IMR-90 (cell line): ENCODE results near the gene ETS1. TPM values are rescaled to one million over a fixed set of nuclear protein-coding genes. Genes with fewer than 3 reads are reported as not detected.

Experiments
- ATAC-seq: fragments of 200-7000 bp; cut with Tn5 transposase; 2 replicates; pipeline ENCODE4 v1.9.1; 2020; ENCODE audit warnings: low read depth, mild to moderate bottlenecking, moderate library complexity
- BruUV-seq: library from RNA; stranded (reverse); fragments of 400-500 nt; replicated peaks from 2 replicates; lab custom pipeline; 2021; lab: Mats Ljungman, UMichigan
- CTCF ChIA-PET: fragments of 300-600 bp; formaldehyde crosslinking; extraction: SDS; loops from one replicate; lab custom pipeline; 2021; ENCODE audit warnings: antibody characterized with exemption; lab: Yijun Ruan, JAX
- POLR2A ChIA-PET: fragments of 300-600 bp; sonication (Branson Sonifier 250); formaldehyde crosslinking; loops from one replicate; lab custom pipeline; 2022; ENCODE audit warnings: antibody characterized with exemption; ENCODE audit not compliant: unreplicated experiment; lab: Charles Lee
- DNase-seq: peaks from one replicate; pipeline ENCODE4 v3.0.0; 2013
- H2AFZ ChIP-seq: replicated peaks from 2 replicates; pipeline ENCODE3; 2013; ENCODE audit warnings: low read length, mild to moderate bottlenecking; ENCODE audit not compliant: poor library complexity
- H2AK5ac ChIP-seq: 2 replicates; pipeline ENCODE4 v1.6.1; 2013; ENCODE audit warnings: low read depth, low read length, inconsistent platforms
- H2AK9ac ChIP-seq: replicated peaks from 2 replicates; pipeline ENCODE3; 2013; ENCODE audit warnings: mild to moderate bottlenecking, low read depth, low read length, moderate library complexity; ENCODE audit not compliant: poor library complexity
- H2BK120ac ChIP-seq: 2 replicates; pipeline ENCODE4 v1.6.1; 2013; ENCODE audit warnings: low read depth, low read length, inconsistent platforms
- H2BK15ac ChIP-seq: 3 replicates; pipeline ENCODE4 v1.6.1; 2013; ENCODE audit warnings: low read depth, low read length, inconsistent platforms
- H2BK20ac ChIP-seq: 2 replicates; pipeline ENCODE4 v1.6.1; 2013; ENCODE audit warnings: low read depth, mild to moderate bottlenecking, inconsistent platforms, low read length, moderate library complexity
- H2BK5ac ChIP-seq: 2 replicates; pipeline ENCODE4 v1.6.1; 2013; ENCODE audit warnings: mild to moderate bottlenecking, low read depth, low read length, inconsistent platforms; ENCODE audit not compliant: poor library complexity, severe bottlenecking
- H3K14ac ChIP-seq: replicated peaks from 2 replicates; pipeline ENCODE4 v1.6.1; 2013; ENCODE audit warnings: low read depth, low read length, inconsistent platforms
- H3K18ac ChIP-seq: 2 replicates; pipeline ENCODE4 v1.6.1; 2013; ENCODE audit warnings: low read depth, low read length, control low read depth
- H3K23ac ChIP-seq: 2 replicates; pipeline ENCODE4 v1.6.1; 2013; ENCODE audit warnings: low read depth, low read length, inconsistent platforms
- H3K27ac ChIP-seq: 2 replicates; pipeline ENCODE4 v1.5.1; 2013; ENCODE audit warnings: mild to moderate bottlenecking, control low read depth, low read length; ENCODE audit not compliant: insufficient read depth
- H3K27me3 ChIP-seq: 2 replicates; pipeline ENCODE4 v1.6.1; 2013; ENCODE audit warnings: low read length; ENCODE audit not compliant: control insufficient read depth, insufficient read depth
- H3K36me3 ChIP-seq: 2 replicates; pipeline ENCODE4 v1.6.1; 2013; ENCODE audit warnings: low read length, mixed read lengths; ENCODE audit not compliant: control insufficient read depth, insufficient read depth
- H3K4ac ChIP-seq: 2 replicates; pipeline ENCODE4 v1.6.1; 2013; ENCODE audit warnings: low read depth, low read length, inconsistent platforms
- H3K4me1 ChIP-seq: 2 replicates; pipeline ENCODE4 v1.6.1; 2013; ENCODE audit warnings: low read length, mixed read lengths; ENCODE audit not compliant: control insufficient read depth, insufficient read depth
- H3K4me2 ChIP-seq: 2 replicates; pipeline ENCODE4 v1.6.1; 2013; ENCODE audit warnings: low read depth, mild to moderate bottlenecking, control low read depth, low read length, moderate library complexity
- H3K4me3 ChIP-seq: 2 replicates; pipeline ENCODE4 v1.5.1; 2013; ENCODE audit warnings: low read depth, mild to moderate bottlenecking, control low read depth, low read length, moderate library complexity; ENCODE audit not compliant: insufficient read depth
- H3K56ac ChIP-seq: 2 replicates; pipeline ENCODE4 v1.6.1; 2013; ENCODE audit warnings: low read length, inconsistent platforms; ENCODE audit not compliant: insufficient read depth; ENCODE audit errors: extremely low read depth
- H3K79me1 ChIP-seq, 2 experiments: 2 replicates each; pipeline ENCODE4 v1.6.1; 2013; ENCODE audit warnings: low read length in 2 of 2, inconsistent platforms in 1 of 2, low read depth in 1 of 2
- H3K9ac ChIP-seq: 2 replicates; pipeline ENCODE4 v1.6.1; 2013; ENCODE audit warnings: low read depth, low read length, control low read depth
- H3K9me1 ChIP-seq: 2 replicates; pipeline ENCODE4 v1.6.1; 2013; ENCODE audit warnings: low read length, inconsistent platforms; ENCODE audit not compliant: insufficient read depth
- H3K9me3 ChIP-seq: 2 replicates; pipeline ENCODE4 v1.6.1; 2013; ENCODE audit warnings: low read length; ENCODE audit not compliant: control insufficient read depth, insufficient read depth
- H4K20me1 ChIP-seq: 2 replicates; pipeline ENCODE4 v1.6.1; 2013; ENCODE audit warnings: low read length, inconsistent platforms; ENCODE audit not compliant: insufficient read depth
- H4K5ac ChIP-seq: 2 replicates; pipeline ENCODE4 v1.6.1; 2013; ENCODE audit warnings: mild to moderate bottlenecking, low read depth, low read length, control low read depth
- H4K8ac ChIP-seq, 2 experiments: 2 replicates each; pipeline ENCODE4 v1.6.1; 2013; ENCODE audit warnings: low read depth in 2 of 2, low read length in 2 of 2, control low read depth in 1 of 2, inconsistent platforms in 1 of 2
- H4K91ac ChIP-seq: 2 replicates; pipeline ENCODE4 v1.6.1; 2013; ENCODE audit warnings: low read depth, low read length, inconsistent platforms; ENCODE audit not compliant: insufficient read depth
- BHLHE40 ChIP-seq: fragments of 150-350 bp; IDR thresholded peaks from 2 replicates; pipeline ENCODE4 v1.6.1; 2016; ENCODE audit warnings: mild to moderate bottlenecking, low read depth, low read length
- CEBPB ChIP-seq: IDR thresholded peaks from 2 replicates; pipeline ENCODE4 v1.6.1; 2012; ENCODE audit warnings: low read depth, low read length, improper control_type of control experiment
- FOS ChIP-seq: fragments of 150-350 bp; IDR thresholded peaks from 2 replicates; pipeline ENCODE4 v1.6.1; 2016; ENCODE audit warnings: low read depth, low read length
- MAFK ChIP-seq: IDR thresholded peaks from 2 replicates; pipeline ENCODE4 v1.6.1; 2012; ENCODE audit warnings: low read depth, low read length, improper control_type of control experiment
- MAZ ChIP-seq: IDR thresholded peaks from 2 replicates; pipeline ENCODE4 v1.6.1; 2012; ENCODE audit warnings: low read depth, mild to moderate bottlenecking, low read length, improper control_type of control experiment, moderate library complexity, borderline replicate concordance
- MXI1 ChIP-seq: IDR thresholded peaks from 2 replicates; pipeline ENCODE4 v1.6.1; 2012; ENCODE audit warnings: low read depth, mild to moderate bottlenecking, low read length, moderate library complexity, borderline replicate concordance
- POLR2A ChIP-seq: IDR thresholded peaks from 2 replicates; pipeline ENCODE4 v1.6.1; 2012; ENCODE audit warnings: mild to moderate bottlenecking, low read depth, low read length
- RFX5 ChIP-seq: IDR thresholded peaks from 2 replicates; pipeline ENCODE4 v1.8.0; 2012; ENCODE audit warnings: low read depth, mild to moderate bottlenecking, low read length, moderate library complexity
- USF2 ChIP-seq: fragments of 150-350 bp; IDR thresholded peaks from 2 replicates; pipeline ENCODE4 v1.6.1; 2017; ENCODE audit warnings: mild to moderate bottlenecking, antibody characterized with exemption, low read length, low read depth
- WGBS, 2 experiments: methylation state at CpG; one replicate each; pipeline versions ENCODE4 v1.1.5 to v1.1.7; 2013; ENCODE audit warnings: missing lambda C conversion rate in 2 of 2; ENCODE audit not compliant: insufficient read length in 1 of 2; ENCODE audit errors: extremely low coverage in 2 of 2; 5-methylcytosine and 5-hydroxymethylcytosine counted together
- dilution Hi-C: fragments of 300-500 bp; cut with HindIII; formaldehyde crosslinking; loops from one replicate; pipeline ENCODE4 v1.14.3; 2018; ENCODE audit warnings: low sequenced_read_pairs; ENCODE audit not compliant: unreplicated experiment
- in situ Hi-C: fragments of 300-500 bp; cut with MboI; formaldehyde crosslinking; loops from 3 replicates; pipeline ENCODE4 v1.14.3; 2019; ENCODE audit warnings: low sequenced_read_pairs, inconsistent platforms, mixed read lengths
- intact Hi-C: fragments of 100-400 bp; cut with micrococcal nuclease; formaldehyde crosslinking; loops from 2 replicates; pipeline ENCODE4 v1.10.0; 2022
- polyA plus RNA-seq, 3 experiments: library from polyadenylated mRNA; depleted of rRNA; stranded (reverse); fragments of >200 nt; gene quantifications; 2 replicates each; pipeline ENCODE4 v1.2.3, GENCODE V29; 2012; ENCODE audit warnings: low replicate concordance in 1 of 3
- total RNA-seq: library from RNA; depleted of rRNA; stranded (reverse); fragments of >200 nt; gene quantifications from 2 replicates; pipeline ENCODE4 v1.2.3, GENCODE V29; 2012
- TF ChIP-seq, protein P1 (sequence below): fragments of 150-350 bp; IDR thresholded peaks from 2 replicates; pipeline ENCODE4 v1.6.1; 2016; ENCODE audit warnings: low read depth, mild to moderate bottlenecking, low read length, moderate library complexity, borderline replicate concordance

The ETS1 gene
- total and polyA plus RNA-seq, 2 of the 4 experiments (the other 2 are of a cell fraction): 41.2 to 56.3 TPM

DNA sequence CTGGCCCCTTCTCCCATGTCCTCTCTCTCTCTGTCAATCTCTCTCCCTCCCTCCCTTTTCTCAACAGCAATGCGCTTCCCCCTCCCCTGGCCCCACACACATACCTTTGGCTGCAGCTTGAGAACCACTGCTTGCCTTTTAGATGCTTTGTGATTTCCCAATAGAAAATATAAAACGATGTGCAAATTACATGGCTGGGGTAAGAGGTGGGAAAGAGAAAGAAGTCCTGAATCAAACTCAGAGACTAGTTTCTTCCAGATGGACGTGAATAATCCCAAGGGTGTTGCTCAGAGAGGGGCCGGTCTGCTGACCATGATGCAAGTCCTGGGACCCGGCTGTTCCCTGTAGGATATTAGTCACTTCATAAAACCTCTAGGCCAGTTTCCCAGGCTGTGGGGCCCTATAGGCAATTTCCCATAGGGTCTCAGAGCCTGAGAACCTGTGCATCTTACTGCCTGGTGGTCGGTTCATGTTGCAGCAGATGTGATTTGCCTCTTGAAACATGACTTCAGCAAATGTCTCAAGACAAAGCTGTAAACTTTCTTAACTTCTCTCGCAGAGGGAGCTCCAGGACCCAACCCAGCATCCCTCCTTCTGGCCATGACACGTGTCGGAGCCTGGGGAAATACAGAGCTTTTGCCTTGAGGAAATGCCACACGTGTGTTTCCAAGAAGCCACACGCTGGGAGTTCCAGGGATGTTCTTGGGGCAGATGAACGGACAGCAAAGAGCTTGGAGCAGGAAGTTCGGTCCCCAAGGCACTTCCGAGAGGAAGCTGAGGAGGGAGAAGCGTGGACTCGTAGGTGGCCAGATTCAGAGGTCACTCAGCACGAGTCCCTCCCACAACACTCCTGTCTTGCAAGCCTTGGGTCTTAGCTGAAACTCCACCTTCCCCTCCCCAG lies 34.5 kb upstream of the ETS1 start (continued):
- no peak for TF ChIP-seq MXI1
- TF ChIP-seq BHLHE40: peak; percentile 51; the same call in 1 of the 2 replicates
- TF ChIP-seq FOS: peak; percentile 62

GRCh38 chr11:128620309-128621100 lies 33.1 kb upstream of the ETS1 start:
- no peak overlapping the region for H2AK5ac ChIP-seq
- no TSS peak for BruUV-seq
- intact Hi-C loops (no loop called here), dilution Hi-C loops (no loop called here), in situ Hi-C loops (no loop called here)
- peaks cover 6% of the 10 kb centered on the region for H3K4me1 ChIP-seq
- POLR2A ChIA-PET: no interaction called here
- H3K4ac ChIP-seq: no peak overlapping the region
- H2BK20ac ChIP-seq: no peak overlapping the region
- H3K9ac ChIP-seq: no peak overlapping the region
- DNase-seq (peak; percentile 33), ATAC-seq (peak; percentile 14; the same call in 1 of the 2 replicates)
- no peak overlapping the region for H3K18ac ChIP-seq
- no peak overlapping the region for H2BK120ac ChIP-seq
- peaks cover 6% of the 10 kb centered on the region; the same call in 1 of the 2 replicates for H3K9me1 ChIP-seq
- H4K91ac ChIP-seq: no peak overlapping the region
- no peaks in the 10 kb centered on the region for H3K9me3 ChIP-seq
- no peak overlapping the region for H4K5ac ChIP-seq
- H4K8ac ChIP-seq: no peak overlapping the region
- no peaks in the 10 kb centered on the region for H3K79me1 ChIP-seq
- no peak overlapping the region for H3K23ac ChIP-seq
- H3K4me3 ChIP-seq: no peak overlapping the region
- no peaks in the 10 kb centered on the region for H4K20me1 ChIP-seq
- no peak overlapping the region for H2AFZ ChIP-seq
- H2BK5ac ChIP-seq: no peak overlapping the region
- no peak overlapping the region for H2BK15ac ChIP-seq
- H3K27me3 ChIP-seq: peaks cover 11% of the 10 kb centered on the region; the same call in 1 of the 2 replicates
- no CpG with 5 or more reads among the region's 9 CpGs for WGBS, 2 experiments
- H3K36me3 ChIP-seq: no peaks in the 10 kb centered on the region
- CTCF ChIA-PET: interaction anchor here (0.7 to 1.0 kb wide), 3 partner anchors 12 to 448 kb away, joined by 3 to 4 read pairs (median 3); no protein-coding TSS in a partner anchor
- no peak overlapping the region for H3K27ac ChIP-seq
- no peak overlapping the region for H2AK9ac ChIP-seq
- H3K14ac ChIP-seq: no peak overlapping the region
- no peak overlapping the region for H3K56ac ChIP-seq
- H3K4me2 ChIP-seq: no peak overlapping the region
- TF ChIP-seq USF2 (no peak), CEBPB (no peak), MXI1 (no peak), POLR2A (no peak), FOS (no peak), MAFK (peak; percentile 32; the same call in 1 of the 2 replicates), RFX5 (no peak), MAZ (no peak)
- TF ChIP-seq, protein P1, sequence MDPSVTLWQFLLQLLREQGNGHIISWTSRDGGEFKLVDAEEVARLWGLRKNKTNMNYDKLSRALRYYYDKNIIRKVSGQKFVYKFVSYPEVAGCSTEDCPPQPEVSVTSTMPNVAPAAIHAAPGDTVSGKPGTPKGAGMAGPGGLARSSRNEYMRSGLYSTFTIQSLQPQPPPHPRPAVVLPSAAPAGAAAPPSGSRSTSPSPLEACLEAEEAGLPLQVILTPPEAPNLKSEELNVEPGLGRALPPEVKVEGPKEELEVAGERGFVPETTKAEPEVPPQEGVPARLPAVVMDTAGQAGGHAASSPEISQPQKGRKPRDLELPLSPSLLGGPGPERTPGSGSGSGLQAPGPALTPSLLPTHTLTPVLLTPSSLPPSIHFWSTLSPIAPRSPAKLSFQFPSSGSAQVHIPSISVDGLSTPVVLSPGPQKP: no peak
